HG03175 (cell line): ENCODE measurements around the gene ATP8A1.
"Not testable (repeated sequence)": the region's sequence is repeated elsewhere in the genome, so short reads cannot be mapped to it uniquely, and the experiment has no call there.

ENCODE experiments used
- ATAC-seq: cut with Tn5 transposase; IDR thresholded peaks from one replicate; pipeline ENCODE4 v1.9.1; 2021; ENCODE audit warnings: mild to moderate bottlenecking, moderate library complexity; ENCODE audit not compliant: unreplicated experiment

ATP8A1 gene

DNA sequence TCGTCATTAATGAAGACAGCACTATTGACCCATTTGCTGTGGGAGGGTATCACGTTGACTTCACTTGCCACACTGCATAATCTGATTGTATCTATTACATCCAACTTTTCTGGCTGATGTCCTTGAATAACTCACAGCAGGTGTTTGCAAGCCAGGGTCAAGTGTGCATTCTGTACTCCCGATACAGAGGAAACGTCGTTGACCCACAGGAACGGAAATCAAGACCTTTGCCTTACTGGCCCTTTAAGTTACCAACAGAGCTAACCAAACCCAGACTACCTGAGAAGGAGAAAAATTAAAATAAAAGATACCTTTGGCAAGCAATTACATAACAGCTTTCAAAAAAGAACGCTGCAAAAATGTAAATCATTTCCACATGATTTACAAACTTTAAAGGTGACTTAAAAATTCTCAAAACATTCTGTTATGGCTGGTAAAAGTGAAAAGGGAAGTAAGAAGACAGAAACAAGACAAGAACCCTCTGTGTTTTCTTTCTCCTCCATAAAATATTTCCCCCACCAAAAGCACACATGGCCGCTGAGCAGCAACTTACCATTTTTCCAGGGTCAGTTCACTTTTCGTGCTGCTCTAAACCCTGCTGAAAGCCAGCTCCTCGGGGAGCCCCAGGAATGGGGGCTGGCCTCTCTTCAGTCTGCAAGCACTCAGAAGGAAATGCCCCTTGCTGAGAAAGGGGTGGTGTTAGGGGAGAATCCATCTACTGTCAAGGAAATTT is 266.1 kb downstream of the ATP8A1 start:
- ATAC-seq, result no peak

DNA sequence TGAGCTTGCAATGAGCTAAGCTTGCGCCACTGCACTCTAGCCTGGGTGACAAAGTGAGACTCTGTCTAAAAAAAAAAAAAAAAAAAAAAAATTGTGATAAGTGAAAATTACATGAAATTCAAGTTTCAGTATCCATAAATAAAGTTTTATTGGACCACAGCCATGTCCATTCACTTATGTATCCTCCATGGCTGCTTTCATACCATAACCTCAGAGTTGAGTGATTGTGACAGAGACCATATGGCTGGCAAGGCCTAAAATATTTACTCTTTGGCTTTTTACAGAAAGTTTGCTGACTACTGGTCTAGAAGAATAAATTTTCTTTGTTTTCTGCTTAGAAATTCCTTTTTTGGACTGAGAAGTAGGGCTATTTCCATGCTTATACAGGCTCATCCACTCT is 271.4 kb downstream of the ATP8A1 start:
- no peak for ATAC-seq

- no peak for ATAC-seq
Observed at GRCh38 chr4:42381666-42382065, 275.2 kb downstream of the ATP8A1 start.

GRCh38 chr4:42377497-42377896 is 279.4 kb downstream of the ATP8A1 start:
- no peak for ATAC-seq

- ATAC-seq, result not testable (repeated sequence)
Observed at GRCh38 chr4:42372303-42372702, 284.6 kb downstream of the ATP8A1 start.

GRCh38 chr4:42371305-42372252 is 285.3 kb downstream of the ATP8A1 start:
- ATAC-seq, result no peak

DNA sequence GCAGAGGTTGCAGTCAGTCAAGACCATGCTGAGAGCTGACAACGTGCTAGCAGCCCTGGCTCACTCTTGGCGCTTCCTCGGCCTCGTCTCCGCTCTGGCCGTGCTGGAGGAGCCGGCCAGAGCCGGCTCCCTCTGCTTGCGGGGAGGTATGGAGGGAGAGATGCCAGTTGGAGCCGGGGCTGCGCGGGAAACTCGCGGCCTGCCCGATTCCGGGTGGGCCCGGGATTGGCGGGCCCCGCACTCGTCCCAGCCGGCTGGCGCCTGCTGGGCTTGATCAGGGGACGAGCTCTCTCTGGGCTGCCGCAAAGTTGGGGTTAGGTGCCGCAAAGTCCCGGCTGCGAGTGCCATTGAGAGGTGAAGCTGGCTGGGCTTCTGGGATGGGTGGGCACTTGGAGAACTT is 287.4 kb downstream of the ATP8A1 start:
- ATAC-seq, result no peak

GRCh38 chr4:42366959-42367358 is 289.9 kb downstream of the ATP8A1 start:
- ATAC-seq, result no peak

DNA sequence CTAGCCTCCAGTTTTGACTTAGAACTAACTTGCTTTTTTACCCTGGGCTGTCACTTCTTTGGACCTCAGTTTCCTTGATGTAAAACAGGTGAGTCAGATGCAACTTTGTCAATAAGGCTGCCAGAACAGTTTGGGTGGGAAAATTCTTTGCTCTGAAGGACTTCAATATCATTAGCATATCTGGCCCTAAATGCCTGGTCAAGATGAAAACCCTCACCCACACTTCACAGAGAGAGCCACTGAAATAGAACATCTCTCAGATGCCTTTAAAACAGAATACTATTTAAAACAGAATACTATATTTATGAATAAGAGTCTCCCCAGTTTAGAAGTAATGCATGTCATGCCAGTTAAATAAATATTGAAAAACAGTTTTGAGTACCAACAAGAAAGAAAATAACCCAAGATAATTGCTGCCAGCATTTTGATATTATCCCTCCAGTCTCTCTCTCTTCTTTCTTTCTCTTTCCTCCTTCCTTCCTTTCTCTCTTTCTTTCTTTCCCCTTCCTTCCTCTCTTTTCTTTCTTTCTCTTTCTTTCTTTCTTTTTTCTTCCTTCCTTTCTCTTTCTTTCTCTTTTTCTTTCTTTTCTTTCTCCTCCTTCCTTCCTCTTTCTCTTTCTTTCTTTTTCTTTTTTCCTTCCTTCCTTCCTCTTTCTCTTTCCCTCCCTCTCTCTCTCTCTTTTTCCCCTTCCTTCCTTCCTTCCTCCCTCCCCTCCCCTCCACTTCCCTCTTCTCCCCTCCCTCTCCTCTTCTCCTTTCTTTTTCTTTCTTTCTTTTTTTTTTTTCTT is 292.4 kb downstream of the ATP8A1 start:
- ATAC-seq, result no peak

DNA sequence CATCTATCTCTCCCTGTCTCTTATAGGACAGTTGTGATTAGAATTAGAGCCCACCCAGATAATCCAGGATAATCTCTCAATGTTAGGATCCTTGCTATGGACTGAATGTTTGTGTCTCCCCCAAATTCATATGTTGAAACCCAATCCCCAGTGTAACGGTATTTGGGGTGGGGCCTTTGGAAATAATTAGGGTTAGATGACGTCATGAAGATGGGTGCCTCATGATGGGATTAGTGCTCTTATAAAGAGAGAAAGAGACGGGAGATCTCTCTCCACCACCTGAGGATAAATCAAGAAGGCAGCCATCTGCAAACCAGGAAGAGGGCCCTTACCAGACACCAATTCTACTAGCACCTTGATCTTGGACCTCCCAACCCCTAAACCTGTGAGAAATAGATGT is 293.3 kb downstream of the ATP8A1 start:
- no peak for ATAC-seq

DNA sequence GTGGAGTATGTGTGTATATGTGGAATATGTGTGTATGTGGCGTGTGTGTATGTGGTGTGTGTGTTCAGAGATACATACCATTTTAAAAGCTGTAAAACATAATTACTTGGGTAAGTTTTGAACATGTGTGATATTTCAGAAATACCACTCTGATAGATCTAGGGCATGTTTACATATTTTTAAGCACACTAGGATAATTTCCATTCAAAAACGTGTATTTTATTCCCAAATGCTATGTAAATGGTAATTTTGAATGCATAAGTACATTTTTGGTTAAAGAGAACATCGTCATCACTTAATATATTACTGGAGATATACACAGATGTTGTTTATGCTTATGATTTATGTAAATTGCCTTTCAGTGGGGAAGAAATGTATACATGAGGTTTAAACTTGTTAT is 294.3 kb downstream of the ATP8A1 start:
- ATAC-seq, result no peak

- no peak for ATAC-seq
Observed at GRCh38 chr4:42361456-42361855, 295.4 kb downstream of the ATP8A1 start.

GRCh38 chr4:42360256-42360669 is 296.6 kb downstream of the ATP8A1 start:
- ATAC-seq, result no peak

DNA sequence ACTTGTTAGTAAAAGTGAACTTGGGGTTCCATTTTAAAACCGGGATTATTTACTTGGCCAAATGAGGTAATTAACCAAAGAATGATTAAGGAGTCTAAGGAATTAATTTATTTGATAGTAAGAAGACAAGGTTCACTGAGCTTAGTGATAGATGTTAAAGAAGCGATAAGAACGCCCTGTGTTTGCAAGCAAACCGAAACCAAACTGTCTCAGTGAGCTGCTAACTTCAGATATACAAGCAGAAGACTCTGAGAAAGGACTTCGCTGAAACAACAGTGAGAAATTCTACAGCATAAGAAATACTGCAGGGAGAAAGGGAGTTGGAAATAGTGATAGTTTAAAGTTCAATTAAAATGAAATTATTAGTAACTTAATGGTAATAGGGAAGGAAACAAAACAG is 297.2 kb downstream of the ATP8A1 start:
- ATAC-seq, result no peak
